Panc1 (cell line): Measurements from ENCODE around the gene NPLOC4.

ENCODE experiments used
- CTCF ChIP-seq: fragments of 450-650 bp; IDR thresholded peaks from 2 replicates; pipeline ENCODE4 v1.5.1; 2017; ENCODE audit warnings: mild to moderate bottlenecking
- SIN3A ChIP-seq: IDR thresholded peaks from 2 replicates; pipeline ENCODE4 v1.6.1; 2012; ENCODE audit warnings: low read depth, mild to moderate bottlenecking, low read length, moderate library complexity, borderline replicate concordance; ENCODE audit not compliant: insufficient read depth

DNA sequence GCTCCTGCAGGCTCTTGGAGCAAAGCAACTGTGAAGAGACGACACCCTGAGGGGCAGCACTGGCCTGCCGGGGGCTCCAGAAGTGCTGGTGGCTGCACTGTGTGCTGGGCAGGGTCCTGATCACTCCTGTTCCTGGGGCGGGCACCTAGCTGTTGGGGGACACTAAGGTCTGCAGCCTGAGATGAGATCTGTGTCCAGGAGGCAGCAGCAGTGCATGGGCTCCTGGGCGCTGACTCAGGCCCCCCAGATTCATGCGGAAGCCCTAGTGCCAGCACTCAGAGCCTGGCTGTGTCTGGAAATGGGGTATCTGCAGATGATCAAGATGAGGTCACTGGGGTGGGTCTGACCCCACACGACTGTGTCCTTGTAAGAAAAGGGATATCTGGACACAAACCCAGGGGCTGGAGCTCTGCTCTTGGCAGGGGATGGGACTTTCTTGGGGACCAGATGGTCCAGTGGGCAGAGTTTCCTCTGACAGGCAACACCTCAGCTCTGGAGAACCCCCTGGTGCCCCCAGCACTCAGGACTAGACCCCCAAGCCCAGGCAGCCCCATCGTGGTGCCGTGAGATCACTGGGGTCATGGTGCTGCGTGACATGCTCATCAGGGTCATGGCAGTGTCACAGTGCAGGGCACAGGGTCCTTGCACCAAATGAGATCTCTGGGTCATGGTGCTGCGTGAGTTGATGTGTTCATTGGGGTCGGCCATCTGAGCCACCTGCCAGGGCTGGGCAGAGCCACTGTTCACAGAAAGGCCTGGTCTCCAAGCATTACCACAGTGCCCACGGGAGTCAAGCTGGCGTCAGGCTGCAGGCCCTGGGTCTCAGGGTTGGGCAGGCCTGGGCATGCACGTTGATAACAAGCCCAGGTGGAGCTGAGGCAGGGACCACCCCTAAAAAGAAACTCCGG lies 94.2 kb downstream of the NPLOC4 start:
- TF ChIP-seq CTCF (no peak), SIN3A (no peak)
